SJSA1 (cell line): ENCODE measurements around the gene GNRHR. TPM values are rescaled to one million over a fixed set of nuclear protein-coding genes. Genes with fewer than 3 reads are reported as not detected.
"Not testable (repeated sequence)": the region's sequence is repeated elsewhere in the genome, so short reads cannot be mapped to it uniquely, and the experiment has no call there.

Source experiments
- DNase-seq, 2 experiments: peaks; one replicate each; pipeline ENCODE4 v3.0.0-alpha.2; 2015 to 2020; ENCODE audit warnings: low spot score in 2 of 2, low read depth in 1 of 2
- H3K27ac ChIP-seq: fragments of 250-450 bp; sonication (Bioruptor Pico); 2 replicates; pipeline ENCODE4 v1.5.1; 2020; ENCODE audit warnings: mild to moderate bottlenecking, moderate library complexity
- H3K27me3 ChIP-seq: fragments of 250-450 bp; sonication (Bioruptor Pico); replicated peaks from 2 replicates; pipeline ENCODE4 v1.5.1; 2020; ENCODE audit warnings: mild to moderate bottlenecking, moderate library complexity
- H3K36me3 ChIP-seq: fragments of 250-450 bp; sonication (Bioruptor Pico); 2 replicates; pipeline ENCODE4 v1.5.1; 2020; ENCODE audit warnings: mild to moderate bottlenecking
- H3K4me1 ChIP-seq: fragments of 250-450 bp; sonication (Bioruptor Pico); replicated peaks from 2 replicates; pipeline ENCODE4 v1.6.1; 2021; ENCODE audit warnings: mild to moderate bottlenecking
- H3K4me3 ChIP-seq: fragments of 250-450 bp; sonication (Bioruptor Pico); 2 replicates; pipeline ENCODE4 v1.5.1; 2020; ENCODE audit warnings: mild to moderate bottlenecking
- H3K9me3 ChIP-seq: fragments of 250-450 bp; sonication (Bioruptor Pico); replicated peaks from 2 replicates; pipeline ENCODE4 v1.5.1; 2020; ENCODE audit warnings: mild to moderate bottlenecking
- total RNA-seq: library from RNA; depleted of rRNA; stranded (reverse); fragments of >200 nt; shearing (Covaris generic); gene quantifications from 2 replicates; pipeline ENCODE4 v1.2.3, GENCODE V29; 2014; rRNA removed

GNRHR gene, protein sequence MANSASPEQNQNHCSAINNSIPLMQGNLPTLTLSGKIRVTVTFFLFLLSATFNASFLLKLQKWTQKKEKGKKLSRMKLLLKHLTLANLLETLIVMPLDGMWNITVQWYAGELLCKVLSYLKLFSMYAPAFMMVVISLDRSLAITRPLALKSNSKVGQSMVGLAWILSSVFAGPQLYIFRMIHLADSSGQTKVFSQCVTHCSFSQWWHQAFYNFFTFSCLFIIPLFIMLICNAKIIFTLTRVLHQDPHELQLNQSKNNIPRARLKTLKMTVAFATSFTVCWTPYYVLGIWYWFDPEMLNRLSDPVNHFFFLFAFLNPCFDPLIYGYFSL
- not detected in 2 replicates for total RNA-seq

DNA sequence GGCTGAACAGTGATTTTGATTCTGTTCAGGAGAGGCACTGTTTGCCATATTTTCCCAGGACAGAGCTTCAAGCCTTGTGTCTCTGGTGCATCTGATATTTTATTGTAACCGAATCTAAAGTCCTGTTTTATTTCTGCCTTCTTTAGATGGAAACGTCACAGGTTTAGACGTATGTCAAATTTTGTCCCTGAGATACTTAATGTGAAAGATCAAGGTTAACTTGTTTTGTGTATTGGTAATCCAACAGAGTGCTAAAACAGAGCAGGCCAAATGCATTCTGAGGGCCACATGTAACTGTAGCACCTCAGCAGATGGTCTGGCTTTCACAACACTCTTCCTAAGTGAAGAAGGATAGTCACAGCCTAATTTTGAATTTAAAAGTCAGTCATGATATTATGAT, at the start of gene GNRHR:
Gene GNRHR, minus strand, starts transcription at position 101 of the 400 bp plus-strand sequence. Its CDS starts 53 bp downstream, at position 48.
- Histone ChIP-seq H3K4me3 (no peak within 1 kb of the TSS), H3K27ac (no peak within 1 kb of the TSS), H3K9me3 (no peaks in the 10 kb centered on the region), H3K4me1 (peaks cover 10% of the 10 kb centered on the region; the same call in 1 of the 2 replicates), H3K27me3 (no peaks in the 10 kb centered on the region), H3K36me3 (no peaks in the 10 kb centered on the region)
- no peak for DNase-seq

DNA sequence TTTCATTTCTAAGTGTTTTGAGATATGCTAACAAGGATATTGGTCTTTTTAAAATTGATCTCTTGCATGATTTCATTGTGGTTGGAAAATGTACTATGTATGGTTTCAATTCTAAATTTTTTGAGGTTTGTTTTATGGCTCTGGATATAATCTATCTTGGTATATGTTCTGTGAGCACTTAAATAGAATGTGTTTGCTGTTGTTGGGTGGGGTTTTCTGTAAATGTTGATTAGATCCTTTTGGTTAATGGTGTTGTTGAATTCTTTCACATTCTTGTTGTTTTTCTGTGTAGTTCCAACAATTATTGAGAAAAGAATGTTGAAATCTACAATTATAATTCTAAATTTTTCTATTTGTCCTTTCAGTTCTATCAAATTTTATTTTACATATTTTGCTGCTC, 42.6 kb upstream of the GNRHR start:
- Histone ChIP-seq H3K27ac (no peak overlapping the region), H3K4me1 (no peaks in the 10 kb centered on the region), H3K27me3 (no peaks in the 10 kb centered on the region), H3K4me3 (no peak overlapping the region), H3K36me3 (no peaks in the 10 kb centered on the region), H3K9me3 (peaks cover 2% of the 10 kb centered on the region; the same call in 1 of the 2 replicates)
- no peak for DNase-seq

DNA sequence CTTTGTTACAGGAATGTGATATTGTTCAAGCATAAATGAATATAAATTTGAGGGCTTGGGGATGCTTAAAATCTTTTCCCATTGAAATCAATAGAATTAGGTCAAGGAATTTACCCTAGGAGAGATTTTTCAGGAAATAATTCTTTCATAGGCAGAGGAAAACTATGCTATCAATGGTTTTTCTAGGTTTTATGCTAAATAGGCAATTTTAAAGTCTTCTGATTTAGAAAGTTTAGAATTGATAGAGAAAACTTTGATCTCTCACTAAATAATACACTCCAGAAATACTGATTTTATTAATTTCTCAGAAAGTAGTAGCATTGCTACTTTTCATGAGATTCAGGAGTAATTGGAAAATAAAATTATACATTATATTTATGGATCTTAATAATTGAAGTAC, 36.5 kb upstream of the GNRHR start:
- DNase-seq, result no peak
- H3K27ac ChIP-seq, result no peak overlapping the region
- H3K4me1 ChIP-seq, result no peaks in the 10 kb centered on the region
- no peaks in the 10 kb centered on the region for H3K9me3 ChIP-seq
- H3K27me3 ChIP-seq, result no peaks in the 10 kb centered on the region
- no peak overlapping the region for H3K4me3 ChIP-seq
- no peaks in the 10 kb centered on the region for H3K36me3 ChIP-seq

DNA sequence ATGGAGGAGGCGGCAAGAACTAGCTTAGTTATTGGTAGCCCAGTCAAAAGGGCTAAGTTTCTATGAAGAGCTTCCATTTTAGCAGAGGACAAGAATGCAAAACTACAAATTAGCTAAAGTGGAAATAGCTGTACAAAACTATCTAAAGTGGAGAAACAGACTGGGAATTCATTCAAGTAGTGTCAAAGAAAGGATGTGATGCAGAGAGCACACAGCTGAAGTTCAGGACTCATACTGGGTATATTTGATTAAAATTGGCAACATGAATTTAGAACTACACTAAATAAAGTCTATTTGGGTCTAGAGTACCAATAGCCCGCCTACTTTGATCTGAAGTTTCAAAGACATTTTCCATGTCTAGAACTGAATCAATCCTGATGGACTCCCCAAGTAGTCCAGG, 33.1 kb upstream of the GNRHR start:
- Histone ChIP-seq H3K27me3 (no peaks in the 10 kb centered on the region), H3K36me3 (no peaks in the 10 kb centered on the region), H3K27ac (no peak overlapping the region), H3K4me1 (no peaks in the 10 kb centered on the region), H3K4me3 (no peak overlapping the region), H3K9me3 (no peaks in the 10 kb centered on the region)
- no peak for DNase-seq

DNA sequence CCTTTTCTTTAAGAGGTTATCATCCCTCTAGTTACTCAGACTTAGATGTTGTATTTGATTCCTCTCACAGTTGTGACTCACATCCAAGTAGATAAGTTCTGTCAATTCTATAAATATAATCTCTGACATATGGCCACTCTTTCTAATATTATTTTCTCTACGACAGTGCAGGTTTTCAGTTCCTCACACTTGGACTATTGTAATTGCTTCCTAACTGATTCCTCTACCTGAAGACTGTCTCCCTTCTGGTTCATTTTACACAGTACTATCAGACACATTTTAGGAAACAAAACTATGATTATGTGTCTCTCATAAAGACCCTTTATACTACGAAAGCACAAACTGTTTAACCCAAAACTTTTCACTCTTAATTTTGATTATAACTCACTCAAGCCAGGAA, 31.3 kb upstream of the GNRHR start:
- DNase-seq, result no peak
- H3K9me3 ChIP-seq, result no peaks in the 10 kb centered on the region
- H3K27me3 ChIP-seq, result 0 out of 2 replicates have a peak, but pooled peaks cover 3% of the 10 kb centered on the region
- no peak overlapping the region for H3K27ac ChIP-seq
- H3K4me1 ChIP-seq, result no peaks in the 10 kb centered on the region
- no peaks in the 10 kb centered on the region for H3K36me3 ChIP-seq
- H3K4me3 ChIP-seq, result no peak overlapping the region

DNA sequence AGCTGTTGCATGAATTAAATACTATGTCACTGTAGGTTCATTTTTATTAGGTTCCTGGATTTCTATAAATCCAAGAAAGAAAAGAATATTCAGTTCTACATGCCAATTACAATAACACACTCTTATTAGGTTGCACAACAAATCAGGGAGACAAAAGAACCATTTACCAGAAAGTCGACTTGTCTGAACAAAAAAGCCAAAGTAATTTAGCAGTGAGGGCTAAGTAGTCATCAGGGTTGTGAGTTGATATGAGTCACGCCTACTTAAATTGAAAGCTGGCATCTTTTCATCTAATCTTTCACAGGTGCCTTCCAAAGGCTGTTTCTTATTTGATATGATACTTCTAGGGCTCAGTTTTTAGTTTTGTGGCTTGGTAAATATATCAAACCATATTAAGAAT, 25.4 kb upstream of the GNRHR start:
- Histone ChIP-seq H3K4me3 (no peak overlapping the region), H3K27me3 (0 out of 2 replicates have a peak, but pooled peaks cover 3% of the 10 kb centered on the region), H3K4me1 (no peaks in the 10 kb centered on the region), H3K27ac (no peak overlapping the region), H3K36me3 (no peaks in the 10 kb centered on the region), H3K9me3 (no peaks in the 10 kb centered on the region)
- DNase-seq, result no peak

DNA sequence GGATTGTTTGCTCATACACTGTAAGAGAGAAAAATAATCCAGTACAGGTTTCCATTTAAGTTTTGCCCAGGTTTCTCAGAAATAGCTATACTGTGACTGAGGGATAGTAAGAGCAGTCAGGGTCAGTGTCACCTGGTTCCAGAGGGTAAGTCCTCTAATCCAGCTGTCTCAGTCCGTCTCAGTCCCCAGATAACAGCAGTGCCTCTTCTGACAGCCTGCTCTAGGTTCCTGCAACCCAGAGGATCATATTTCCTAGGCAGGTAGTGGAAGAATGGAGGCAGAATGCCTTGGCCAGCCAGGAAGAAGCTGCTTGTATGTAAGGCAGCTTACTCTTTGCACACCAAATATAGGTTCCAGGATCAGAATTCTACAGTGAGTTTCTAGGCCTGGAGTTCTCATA, 22.6 kb upstream of the GNRHR start:
- no peak overlapping the region for H3K27ac ChIP-seq
- H3K36me3 ChIP-seq, result no peaks in the 10 kb centered on the region
- H3K27me3 ChIP-seq, result 0 out of 2 replicates have a peak, but pooled peaks cover 3% of the 10 kb centered on the region
- no peaks in the 10 kb centered on the region for H3K4me1 ChIP-seq
- DNase-seq, result no peak
- H3K9me3 ChIP-seq, result no peaks in the 10 kb centered on the region
- H3K4me3 ChIP-seq, result no peak overlapping the region

DNA sequence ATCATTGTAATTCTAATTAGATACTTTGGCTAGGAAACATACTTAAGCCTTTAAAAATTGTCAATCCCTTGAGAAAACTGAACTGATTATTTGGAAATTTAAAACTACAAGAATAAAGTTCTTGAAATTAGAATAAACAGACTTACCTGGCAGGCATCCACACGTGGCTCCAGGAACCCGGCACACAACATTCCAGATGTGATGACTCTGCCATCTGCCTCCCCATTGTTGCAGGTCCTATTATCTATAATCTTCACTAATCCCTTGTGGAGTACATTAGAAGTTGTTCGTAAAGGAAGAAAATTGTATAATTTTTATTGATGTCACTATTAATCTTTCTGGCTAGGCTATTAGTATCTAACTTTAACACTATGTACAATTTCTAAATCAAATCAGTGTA, 16.2 kb upstream of the GNRHR start:
- Histone ChIP-seq H3K4me1 (no peaks in the 10 kb centered on the region), H3K27ac (no peak overlapping the region), H3K9me3 (no peaks in the 10 kb centered on the region), H3K36me3 (no peaks in the 10 kb centered on the region), H3K27me3 (no peaks in the 10 kb centered on the region), H3K4me3 (no peak overlapping the region)
- DNase-seq, result no peak

DNA sequence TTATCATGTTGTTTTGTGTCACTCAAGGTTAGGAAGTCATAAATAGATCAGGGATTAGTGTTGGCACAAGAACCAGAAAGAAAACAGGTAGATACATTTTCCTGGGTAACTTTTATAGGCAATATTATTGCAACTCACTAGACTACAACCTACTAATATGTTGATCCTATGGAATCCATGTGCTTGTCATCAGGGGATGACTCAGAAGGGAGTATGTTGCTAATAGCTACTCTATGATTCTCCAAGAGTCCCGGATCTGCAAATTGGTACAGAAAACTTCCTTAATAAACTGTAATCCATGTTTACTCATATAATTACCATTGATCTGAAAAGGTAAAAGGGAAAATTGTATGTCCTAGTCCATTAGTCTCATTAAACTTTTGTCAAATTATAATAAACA, 11.7 kb upstream of the GNRHR start:
- Histone ChIP-seq H3K4me3 (no peak overlapping the region), H3K36me3 (no peaks in the 10 kb centered on the region), H3K27me3 (no peaks in the 10 kb centered on the region), H3K27ac (no peak overlapping the region), H3K9me3 (no peaks in the 10 kb centered on the region), H3K4me1 (no peaks in the 10 kb centered on the region)
- DNase-seq, result no peak

DNA sequence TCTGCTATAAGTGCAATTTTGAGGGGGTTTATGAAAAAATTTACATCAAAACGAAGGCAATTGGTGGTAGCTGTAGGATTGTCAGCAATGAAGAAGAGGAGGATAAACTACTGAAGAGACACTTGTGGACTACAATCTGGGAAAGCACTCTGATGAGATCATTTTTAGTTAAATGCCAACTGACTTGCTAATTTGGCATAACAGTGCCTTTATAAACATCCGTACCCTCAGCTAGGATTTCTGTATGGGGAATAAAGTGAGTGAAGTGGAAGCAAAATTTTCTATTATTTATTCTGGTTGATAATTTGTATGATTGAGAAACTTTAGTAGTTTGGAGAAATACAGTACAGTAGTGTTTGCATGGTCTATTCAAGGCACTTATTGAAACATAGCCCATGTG, 11.2 kb upstream of the GNRHR start:
- no peak for DNase-seq
- H3K9me3 ChIP-seq, result no peaks in the 10 kb centered on the region

DNA sequence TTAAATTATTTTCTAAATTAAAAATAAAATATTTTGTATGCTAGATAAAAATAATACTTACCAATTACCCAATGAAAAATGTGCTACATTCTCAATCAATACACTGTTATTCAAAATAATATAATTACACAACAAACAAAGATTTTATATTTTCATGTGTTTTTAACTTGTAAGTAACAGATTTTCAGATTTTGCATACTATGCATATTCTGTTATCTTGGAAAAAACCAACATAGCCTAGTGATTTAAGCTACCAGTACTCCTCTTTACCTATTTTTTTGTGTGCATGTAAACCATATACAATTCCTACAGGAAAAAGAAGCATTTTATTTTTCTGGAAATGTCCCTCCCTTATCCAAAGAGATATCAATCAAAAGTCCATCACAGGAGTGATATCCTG, 10.0 kb upstream of the GNRHR start:
- Histone ChIP-seq H3K36me3 (no peaks in the 10 kb centered on the region), H3K27me3 (no peaks in the 10 kb centered on the region), H3K27ac (no peak overlapping the region), H3K9me3 (no peaks in the 10 kb centered on the region), H3K4me1 (no peaks in the 10 kb centered on the region), H3K4me3 (no peak overlapping the region)
- no peak for DNase-seq

More for the DNA sequence above, 11.2 kb upstream of the GNRHR start:
- Histone ChIP-seq H3K27ac (no peak overlapping the region), H3K36me3 (no peaks in the 10 kb centered on the region), H3K27me3 (no peaks in the 10 kb centered on the region), H3K4me1 (no peaks in the 10 kb centered on the region), H3K4me3 (no peak overlapping the region)

DNA sequence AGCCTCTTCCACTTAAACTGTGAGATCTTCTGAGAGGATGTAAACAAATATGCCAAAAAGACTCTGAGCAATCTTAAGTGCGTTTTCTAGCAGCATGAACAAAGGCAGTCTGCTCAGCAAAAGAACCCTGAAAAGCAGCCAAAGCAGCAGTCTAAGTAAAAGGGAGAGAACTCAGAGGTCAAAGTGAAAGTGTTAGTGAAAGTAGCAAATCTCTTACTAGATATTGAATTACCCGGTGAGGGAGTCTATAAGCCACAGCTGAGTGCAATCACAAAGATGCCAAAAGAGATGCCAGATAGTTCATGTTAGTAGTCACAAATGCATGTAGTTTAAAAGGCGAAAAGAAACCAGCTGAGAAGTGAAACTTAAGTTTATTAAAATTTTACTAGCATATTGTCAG, 7.9 kb upstream of the GNRHR start:
- H3K4me1 ChIP-seq, result no peaks in the 10 kb centered on the region
- DNase-seq, result no peak
- H3K36me3 ChIP-seq, result no peaks in the 10 kb centered on the region
- H3K4me3 ChIP-seq, result no peak overlapping the region
- no peaks in the 10 kb centered on the region for H3K27me3 ChIP-seq
- H3K9me3 ChIP-seq, result no peaks in the 10 kb centered on the region
- H3K27ac ChIP-seq, result no peak overlapping the region

DNA sequence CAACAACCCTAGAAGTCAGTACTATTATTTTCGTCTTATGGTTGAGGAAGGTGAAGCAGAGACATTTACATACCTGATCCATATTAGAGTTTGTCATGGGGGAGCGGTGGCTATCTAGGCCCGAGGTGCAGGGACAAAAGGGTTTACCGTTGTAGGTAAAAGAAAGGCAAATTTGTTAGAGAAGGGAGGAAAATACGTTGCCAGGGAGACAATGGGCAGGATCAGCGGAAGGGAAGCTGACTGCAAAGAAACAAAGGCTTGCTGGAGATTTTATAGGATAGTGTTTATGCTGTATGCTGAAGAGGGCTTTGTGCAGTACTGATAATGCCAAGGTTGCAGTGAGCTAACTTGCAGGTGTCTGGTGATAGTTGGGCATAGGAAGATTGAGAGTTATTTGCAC, 2.8 kb upstream of the GNRHR start:
- not testable (repeated sequence) for H3K4me1 ChIP-seq, H3K4me3 ChIP-seq, DNase-seq, H3K9me3 ChIP-seq, H3K27ac ChIP-seq, H3K27me3 ChIP-seq, H3K36me3 ChIP-seq

DNA sequence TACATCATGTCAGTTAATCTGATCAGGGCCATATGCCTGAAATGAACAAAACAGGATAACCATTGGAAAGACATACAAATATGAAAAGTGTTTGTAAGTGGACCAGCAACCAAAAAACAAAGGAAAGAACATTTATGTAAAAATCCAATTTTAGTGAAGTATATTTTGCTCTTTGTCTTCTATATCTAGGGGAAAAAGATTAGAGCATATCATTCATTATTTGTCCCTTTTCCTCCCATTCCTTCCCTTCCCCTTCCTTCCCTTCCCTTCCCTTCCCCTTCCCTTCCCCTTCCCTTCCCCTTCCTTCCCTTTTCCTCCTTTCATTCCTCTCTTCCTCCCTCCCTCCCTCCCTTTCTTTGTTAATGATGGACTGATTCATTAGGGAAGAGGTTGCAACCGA, 1.8 kb upstream of the GNRHR start:
- H3K36me3 ChIP-seq, result no peaks in the 10 kb centered on the region
- no peaks in the 10 kb centered on the region for H3K27me3 ChIP-seq
- no peaks in the 10 kb centered on the region for H3K9me3 ChIP-seq
- H3K4me1 ChIP-seq, result peaks cover 8% of the 10 kb centered on the region; the same call in 1 of the 2 replicates
- DNase-seq, result no peak
- no peak overlapping the region for H3K27ac ChIP-seq
- no peak overlapping the region for H3K4me3 ChIP-seq

DNA sequence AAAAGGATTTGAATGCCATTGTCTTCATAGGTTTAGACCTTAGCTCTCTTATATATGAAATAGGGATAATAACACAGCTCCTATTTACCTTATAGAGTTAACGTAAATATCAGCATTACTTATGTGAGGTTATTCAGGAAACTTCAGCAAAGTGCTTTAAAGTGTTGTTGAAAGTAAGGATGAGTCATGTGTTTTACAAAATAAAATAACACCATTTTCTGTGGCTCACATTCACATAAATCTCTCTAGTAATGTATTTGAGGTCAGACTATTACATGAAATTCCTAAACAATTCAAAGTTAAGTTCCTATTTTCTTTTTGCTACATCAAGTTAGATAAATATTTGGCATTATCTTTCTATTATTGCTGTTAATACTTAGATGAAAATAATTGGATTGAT, 2.9 kb downstream of the GNRHR start:
- no peak for DNase-seq
- Histone ChIP-seq H3K27me3 (no peaks in the 10 kb centered on the region), H3K4me3 (no peak overlapping the region), H3K27ac (no peak overlapping the region), H3K9me3 (no peaks in the 10 kb centered on the region), H3K4me1 (peaks cover 10% of the 10 kb centered on the region; the same call in 1 of the 2 replicates), H3K36me3 (no peaks in the 10 kb centered on the region)
